HEK293 (cell line): Measurements from ENCODE around the gene TASOR2.

Experiments
- CTCF ChIA-PET: fragments of 350-600 bp; formaldehyde crosslinking; extraction: SDS; loops from one replicate; lab custom pipeline; 2021; ENCODE audit warnings: antibody characterized with exemption; lab: Yijun Ruan, JAX
- POLR2A ChIA-PET: fragments of 300-600 bp; formaldehyde crosslinking; extraction: SDS; loops from one replicate; lab custom pipeline; 2020; ENCODE audit warnings: antibody characterized with exemption, inconsistent platforms; lab: Yijun Ruan, JAX
- H3K27ac ChIP-seq: fragments of 200-500 bp; sonication (Bioruptor generic); 2 replicates; pipeline ENCODE4 v1.5.1; 2014; ENCODE audit warnings: low read depth, low read length, control low read depth, inconsistent platforms; ENCODE audit errors: extremely low read depth
- H3K36me3 ChIP-seq, 2 experiments: fragments of 200-500 bp in 1 of 2; sonication (Bioruptor generic) in 1 of 2; 1 replicate in 1 of 2; 2 replicates in 1 of 2; pipeline ENCODE4 v1.5.1; 2014 to 2017; ENCODE audit warnings: inconsistent platforms in 2 of 2, low read length in 2 of 2; ENCODE audit not compliant: control insufficient read depth in 2 of 2, insufficient read depth in 1 of 2
- H3K4me1 ChIP-seq: fragments of 200-500 bp; sonication (Bioruptor generic); 2 replicates; pipeline ENCODE4 v1.5.1; 2014; ENCODE audit warnings: mild to moderate bottlenecking, low read length, inconsistent platforms; ENCODE audit not compliant: control insufficient read depth, insufficient read depth
- H3K4me3 ChIP-seq: 2 replicates; pipeline ENCODE4 v1.5.1; 2011; ENCODE audit warnings: low read depth, mild to moderate bottlenecking, control low read depth, low read length, moderate library complexity
- H3K9me3 ChIP-seq: fragments of 200-500 bp; sonication (Bioruptor generic); 2 replicates; pipeline ENCODE4 v1.5.1; 2014; ENCODE audit warnings: low read depth, low read length, inconsistent platforms; ENCODE audit not compliant: control insufficient read depth, insufficient read depth
- KLF1 ChIP-seq: fragments of 450-650 bp; formaldehyde crosslinking; IDR thresholded peaks from 2 replicates; pipeline ENCODE4 v1.5.1; 2016; ENCODE audit warnings: missing biosample characterization, missing genetic modification characterization
- MEIS1 ChIP-seq: sonication (generic); formaldehyde crosslinking; IDR thresholded peaks from 2 replicates; pipeline ENCODE4 v1.8.1; 2022; ENCODE audit warnings: missing genetic modification reagents, mild to moderate bottlenecking, borderline replicate concordance
- YY1 ChIP-seq: fragments of 450-650 bp; formaldehyde crosslinking; IDR thresholded peaks from 2 replicates; pipeline ENCODE4 v1.5.1; 2018; ENCODE audit warnings: missing biosample characterization, missing genetic modification characterization
- YY2 ChIP-seq: fragments of 450-650 bp; formaldehyde crosslinking; IDR thresholded peaks from 2 replicates; pipeline ENCODE4 v1.5.1; 2016; ENCODE audit warnings: missing biosample characterization, missing genetic modification characterization
- ZBTB7A ChIP-seq: fragments of 450-650 bp; formaldehyde crosslinking; IDR thresholded peaks from 2 replicates; pipeline ENCODE4 v1.5.1; 2016; ENCODE audit warnings: low read depth, missing biosample characterization, missing genetic modification characterization
- ZEB2 ChIP-seq: fragments of 450-650 bp; formaldehyde crosslinking; IDR thresholded peaks from 2 replicates; pipeline ENCODE4 v1.5.1; 2016; ENCODE audit warnings: missing biosample characterization, missing genetic modification characterization
- ZNF138 ChIP-seq: fragments of 450-650 bp; formaldehyde crosslinking; IDR thresholded peaks from 2 replicates; pipeline ENCODE4 v1.5.1; 2016; ENCODE audit warnings: missing biosample characterization, missing genetic modification characterization, borderline replicate concordance
- ZNF223 ChIP-seq: fragments of 450-650 bp; formaldehyde crosslinking; IDR thresholded peaks from 2 replicates; pipeline ENCODE4 v1.5.1; 2016; ENCODE audit warnings: missing biosample characterization, missing genetic modification characterization
- ZNF23 ChIP-seq: fragments of 450-650 bp; formaldehyde crosslinking; IDR thresholded peaks from 2 replicates; pipeline ENCODE4 v1.5.1; 2016; ENCODE audit warnings: missing biosample characterization, missing genetic modification characterization, borderline replicate concordance
- ZNF548 ChIP-seq: fragments of 450-650 bp; formaldehyde crosslinking; IDR thresholded peaks from 2 replicates; pipeline ENCODE4 v1.5.1; 2016; ENCODE audit warnings: missing biosample characterization, missing genetic modification characterization
- ZNF560 ChIP-seq: fragments of 450-650 bp; formaldehyde crosslinking; IDR thresholded peaks from 2 replicates; pipeline ENCODE4 v1.5.1; 2017; ENCODE audit warnings: missing biosample characterization, missing genetic modification characterization, borderline replicate concordance
- ZNF623 ChIP-seq: fragments of 450-650 bp; formaldehyde crosslinking; IDR thresholded peaks from 2 replicates; pipeline ENCODE4 v1.5.1; 2016; ENCODE audit warnings: missing biosample characterization, missing genetic modification characterization
- ZNF707 ChIP-seq: fragments of 450-650 bp; formaldehyde crosslinking; IDR thresholded peaks from 2 replicates; pipeline ENCODE4 v1.5.1; 2016; ENCODE audit warnings: missing biosample characterization, missing genetic modification characterization
- ZNF837 ChIP-seq: fragments of 450-650 bp; formaldehyde crosslinking; IDR thresholded peaks from 2 replicates; pipeline ENCODE4 v1.5.1; 2016; ENCODE audit warnings: missing biosample characterization, missing genetic modification characterization
- TF ChIP-seq, protein P1 (sequence below): fragments of 450-650 bp; IDR thresholded peaks from 2 replicates; pipeline ENCODE4 v1.5.1; 2018; ENCODE audit warnings: missing biosample characterization, missing genetic modification characterization
- TF ChIP-seq, protein P2 (sequence below): fragments of 450-650 bp; formaldehyde crosslinking; IDR thresholded peaks from 2 replicates; pipeline ENCODE4 v1.5.1; 2016; ENCODE audit warnings: missing biosample characterization, missing genetic modification characterization, low read depth
- TF ChIP-seq, protein P3 (sequence below): fragments of 450-650 bp; formaldehyde crosslinking; IDR thresholded peaks from 2 replicates; pipeline ENCODE4 v1.5.1; 2016; ENCODE audit warnings: missing biosample characterization, missing genetic modification characterization
- TF ChIP-seq, protein P4 (sequence below): fragments of 450-650 bp; formaldehyde crosslinking; IDR thresholded peaks from 2 replicates; pipeline ENCODE4 v1.5.1; 2017; ENCODE audit warnings: missing biosample characterization, mild to moderate bottlenecking, missing genetic modification characterization, moderate library complexity

The TASOR2 gene

DNA sequence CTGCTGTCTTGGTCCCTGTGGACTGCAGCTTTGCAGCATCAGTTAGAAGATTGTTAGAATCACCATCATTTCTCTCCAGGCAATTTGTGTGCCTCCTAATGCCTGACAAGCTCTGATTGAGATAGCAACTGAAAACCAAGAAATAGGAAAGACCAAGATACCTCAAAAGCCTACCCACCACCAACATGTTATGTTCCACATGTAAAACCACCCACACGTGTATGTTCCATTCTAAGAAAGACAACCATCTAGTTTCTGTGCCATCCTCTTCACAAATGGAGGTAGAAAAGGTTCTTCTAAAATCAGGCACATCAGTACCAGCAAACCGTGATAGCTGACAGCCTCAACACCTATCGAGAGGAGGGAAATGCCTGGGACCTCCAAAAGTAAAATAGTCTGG is 46.9 kb downstream of the TASOR2 start:
- H3K36me3 ChIP-seq: peaks cover 30 to 55% of the 10 kb centered on the region in 2 experiments
- no peak overlapping the region for H3K4me3 ChIP-seq
- no peaks in the 10 kb centered on the region for H3K4me1 ChIP-seq
- no peaks in the 10 kb centered on the region for H3K9me3 ChIP-seq
- TF ChIP-seq ZBTB7A (tag by site-specific recombination) (no peak), ZNF23 (tag by site-specific recombination) (no peak), YY2 (no peak), ZEB2 (no peak)
- TF ChIP-seq, protein P1, sequence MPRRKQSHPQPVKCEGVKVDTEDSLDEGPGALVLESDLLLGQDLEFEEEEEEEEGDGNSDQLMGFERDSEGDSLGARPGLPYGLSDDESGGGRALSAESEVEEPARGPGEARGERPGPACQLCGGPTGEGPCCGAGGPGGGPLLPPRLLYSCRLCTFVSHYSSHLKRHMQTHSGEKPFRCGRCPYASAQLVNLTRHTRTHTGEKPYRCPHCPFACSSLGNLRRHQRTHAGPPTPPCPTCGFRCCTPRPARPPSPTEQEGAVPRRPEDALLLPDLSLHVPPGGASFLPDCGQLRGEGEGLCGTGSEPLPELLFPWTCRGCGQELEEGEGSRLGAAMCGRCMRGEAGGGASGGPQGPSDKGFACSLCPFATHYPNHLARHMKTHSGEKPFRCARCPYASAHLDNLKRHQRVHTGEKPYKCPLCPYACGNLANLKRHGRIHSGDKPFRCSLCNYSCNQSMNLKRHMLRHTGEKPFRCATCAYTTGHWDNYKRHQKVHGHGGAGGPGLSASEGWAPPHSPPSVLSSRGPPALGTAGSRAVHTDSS (tag by site-specific recombination): no peak
- H3K27ac ChIP-seq: no peak overlapping the region
- CTCF ChIA-PET: no interaction called here
- POLR2A ChIA-PET: no interaction called here

DNA sequence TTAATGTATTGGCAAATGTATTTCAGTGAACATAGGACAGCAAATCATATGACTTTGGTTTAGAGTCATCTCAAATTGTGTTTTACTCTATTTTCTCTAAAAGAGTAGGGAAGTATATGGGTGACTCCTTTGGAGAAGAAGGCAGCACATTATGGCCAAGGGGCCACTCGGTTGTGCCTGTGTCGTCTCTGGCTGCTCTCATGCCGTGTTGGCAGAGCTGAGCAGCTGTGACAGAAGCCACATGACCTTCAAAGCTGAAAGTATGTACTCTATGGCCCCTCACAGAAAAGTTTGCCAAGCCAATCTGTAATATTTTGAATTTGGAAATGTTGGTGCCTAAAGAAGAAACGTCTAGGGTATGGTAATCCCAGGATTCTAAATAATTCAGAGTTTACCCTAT is 47.5 kb downstream of the TASOR2 start:
- ChIA-PET CTCF (no interaction called here), POLR2A (no interaction called here)
- H3K4me1 ChIP-seq: no peaks in the 10 kb centered on the region; the same call in 1 of the 2 replicates
- H3K27ac ChIP-seq: no peak overlapping the region
- peaks cover 28 to 49% of the 10 kb centered on the region in 2 experiments for H3K36me3 ChIP-seq
- TF ChIP-seq ZNF138 (tag by site-specific recombination) (no peak), ZNF837 (tag by site-specific recombination) (no peak), MEIS1 (CRISPR knock-in tag) (no peak), ZNF707 (tag by site-specific recombination) (no peak), ZNF548 (tag by site-specific recombination) (no peak), ZNF623 (tag by site-specific recombination) (no peak), KLF1 (no peak), YY1 (tag by site-specific recombination) (no peak), ZNF223 (tag by site-specific recombination) (no peak), ZNF560 (tag by site-specific recombination) (no peak)
- TF ChIP-seq, protein P2, sequence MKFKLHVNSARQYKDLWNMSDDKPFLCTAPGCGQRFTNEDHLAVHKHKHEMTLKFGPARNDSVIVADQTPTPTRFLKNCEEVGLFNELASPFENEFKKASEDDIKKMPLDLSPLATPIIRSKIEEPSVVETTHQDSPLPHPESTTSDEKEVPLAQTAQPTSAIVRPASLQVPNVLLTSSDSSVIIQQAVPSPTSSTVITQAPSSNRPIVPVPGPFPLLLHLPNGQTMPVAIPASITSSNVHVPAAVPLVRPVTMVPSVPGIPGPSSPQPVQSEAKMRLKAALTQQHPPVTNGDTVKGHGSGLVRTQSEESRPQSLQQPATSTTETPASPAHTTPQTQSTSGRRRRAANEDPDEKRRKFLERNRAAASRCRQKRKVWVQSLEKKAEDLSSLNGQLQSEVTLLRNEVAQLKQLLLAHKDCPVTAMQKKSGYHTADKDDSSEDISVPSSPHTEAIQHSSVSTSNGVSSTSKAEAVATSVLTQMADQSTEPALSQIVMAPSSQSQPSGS: no peak
- TF ChIP-seq, protein P3, sequence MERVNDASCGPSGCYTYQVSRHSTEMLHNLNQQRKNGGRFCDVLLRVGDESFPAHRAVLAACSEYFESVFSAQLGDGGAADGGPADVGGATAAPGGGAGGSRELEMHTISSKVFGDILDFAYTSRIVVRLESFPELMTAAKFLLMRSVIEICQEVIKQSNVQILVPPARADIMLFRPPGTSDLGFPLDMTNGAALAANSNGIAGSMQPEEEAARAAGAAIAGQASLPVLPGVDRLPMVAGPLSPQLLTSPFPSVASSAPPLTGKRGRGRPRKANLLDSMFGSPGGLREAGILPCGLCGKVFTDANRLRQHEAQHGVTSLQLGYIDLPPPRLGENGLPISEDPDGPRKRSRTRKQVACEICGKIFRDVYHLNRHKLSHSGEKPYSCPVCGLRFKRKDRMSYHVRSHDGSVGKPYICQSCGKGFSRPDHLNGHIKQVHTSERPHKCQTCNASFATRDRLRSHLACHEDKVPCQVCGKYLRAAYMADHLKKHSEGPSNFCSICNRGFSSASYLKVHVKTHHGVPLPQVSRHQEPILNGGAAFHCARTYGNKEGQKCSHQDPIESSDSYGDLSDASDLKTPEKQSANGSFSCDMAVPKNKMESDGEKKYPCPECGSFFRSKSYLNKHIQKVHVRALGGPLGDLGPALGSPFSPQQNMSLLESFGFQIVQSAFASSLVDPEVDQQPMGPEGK: no peak
- TF ChIP-seq, protein P4, sequence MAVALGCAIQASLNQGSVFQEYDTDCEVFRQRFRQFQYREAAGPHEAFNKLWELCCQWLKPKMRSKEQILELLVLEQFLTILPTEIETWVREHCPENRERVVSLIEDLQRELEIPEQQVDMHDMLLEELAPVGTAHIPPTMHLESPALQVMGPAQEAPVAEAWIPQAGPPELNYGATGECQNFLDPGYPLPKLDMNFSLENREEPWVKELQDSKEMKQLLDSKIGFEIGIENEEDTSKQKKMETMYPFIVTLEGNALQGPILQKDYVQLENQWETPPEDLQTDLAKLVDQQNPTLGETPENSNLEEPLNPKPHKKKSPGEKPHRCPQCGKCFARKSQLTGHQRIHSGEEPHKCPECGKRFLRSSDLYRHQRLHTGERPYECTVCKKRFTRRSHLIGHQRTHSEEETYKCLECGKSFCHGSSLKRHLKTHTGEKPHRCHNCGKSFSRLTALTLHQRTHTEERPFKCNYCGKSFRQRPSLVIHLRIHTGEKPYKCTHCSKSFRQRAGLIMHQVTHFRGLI (tag by site-specific recombination): no peak
- H3K4me3 ChIP-seq: no peak overlapping the region
- H3K9me3 ChIP-seq: no peaks in the 10 kb centered on the region
